IPS-15b (cell line): ENCODE measurements around the gene PCP4L1.
"Not testable (repeated sequence)": the region's sequence is repeated elsewhere in the genome, so short reads cannot be mapped to it uniquely, and the experiment has no call there.

ENCODE experiments used
- H3K27me3 ChIP-seq: one replicate; pipeline ENCODE4 v1.6.1; 2013; ENCODE audit warnings: low read length; ENCODE audit not compliant: control insufficient read depth, insufficient read depth
- H3K36me3 ChIP-seq: one replicate; pipeline ENCODE4 v1.6.1; 2013; ENCODE audit warnings: low read length; ENCODE audit not compliant: control insufficient read depth, insufficient read depth
- H3K4me1 ChIP-seq: one replicate; pipeline ENCODE4 v1.6.1; 2013; ENCODE audit warnings: mild to moderate bottlenecking, low read length; ENCODE audit not compliant: control insufficient read depth, insufficient read depth
- H3K4me3 ChIP-seq: one replicate; pipeline ENCODE4 v1.5.1; 2013; ENCODE audit warnings: low read depth, low read length
- H3K9ac ChIP-seq: one replicate; pipeline ENCODE4 v1.6.1; 2013; ENCODE audit warnings: low read depth, mild to moderate bottlenecking, low read length
- H3K9me3 ChIP-seq: one replicate; pipeline ENCODE4 v1.6.1; 2013; ENCODE audit warnings: mild to moderate bottlenecking, low read length; ENCODE audit not compliant: control insufficient read depth, insufficient read depth

PCP4L1 gene

DNA sequence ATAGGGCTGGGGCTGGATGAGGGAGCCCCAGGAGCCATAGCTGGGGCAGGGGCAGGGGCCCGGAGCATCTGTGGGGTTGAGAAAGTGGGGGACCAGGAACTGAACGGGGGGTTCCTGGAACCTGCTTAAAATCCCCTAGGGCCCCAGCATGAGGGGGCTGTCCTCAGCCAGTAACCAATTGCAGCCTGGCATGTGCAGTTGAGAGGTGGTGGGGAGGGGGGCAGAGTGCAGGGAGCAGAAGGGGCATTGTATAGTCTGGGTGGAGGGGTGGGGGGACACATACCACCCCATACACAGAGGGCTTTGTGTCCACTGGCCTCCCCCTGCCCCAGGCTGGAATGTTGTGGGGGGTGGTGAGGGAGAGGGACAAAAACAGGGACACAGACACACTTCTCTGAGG lies 51.3 kb downstream of the PCP4L1 start, which contains the start of gene MPZ:
Gene MPZ (minus strand): TSS at position 101 of the 400 bp plus-strand sequence. CDS start 63 bp downstream, at position 38.
- Histone ChIP-seq H3K27me3 (no peaks in the 10 kb centered on the region), H3K4me3 (no peak within 1 kb of the TSS), H3K9me3 (no peaks in the 10 kb centered on the region), H3K36me3 (no peaks in the 10 kb centered on the region), H3K4me1 (peaks cover 4% of the 10 kb centered on the region), H3K9ac (no peak within 1 kb of the TSS)

- Histone ChIP-seq H3K9me3 (no peaks in the 10 kb centered on the region), H3K4me1 (peaks cover 12% of the 10 kb centered on the region), H3K27me3 (no peaks in the 10 kb centered on the region)
These were observed 53.1 kb downstream of the PCP4L1 start for GRCh38 chr1:161311595-161312181.

DNA sequence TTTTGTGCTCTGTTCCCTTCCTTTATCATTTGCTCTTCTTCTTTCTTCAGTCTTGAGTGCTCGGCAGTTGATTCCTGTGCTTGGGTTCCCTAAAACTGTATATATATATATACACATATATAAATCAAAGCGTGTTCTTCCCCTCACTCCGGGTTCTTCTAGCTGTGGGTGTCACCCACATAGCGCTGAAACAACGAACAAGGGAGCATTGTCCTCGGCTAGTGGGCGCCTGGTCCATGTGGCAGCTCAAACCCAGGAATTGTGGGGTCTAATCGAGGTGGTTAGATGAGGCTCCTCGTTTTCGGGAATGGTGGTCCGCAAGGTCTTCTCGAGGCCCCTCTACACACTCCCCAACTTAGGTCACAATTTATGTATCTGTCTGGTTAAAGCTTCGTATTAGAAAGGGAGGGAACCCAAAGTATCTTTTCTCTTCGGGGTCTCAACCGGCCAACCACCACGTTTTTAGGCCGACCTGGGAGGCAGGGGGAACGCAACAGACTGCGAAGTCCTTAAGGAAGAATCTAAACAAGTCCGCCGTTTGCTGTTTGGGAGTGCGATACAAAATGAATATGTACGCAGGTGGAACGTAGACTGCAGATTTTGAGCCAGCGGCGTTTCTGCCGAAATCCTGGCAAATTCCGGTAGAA lies 55.1 kb downstream of the PCP4L1 start:
- peak overlapping the region; percentile 98 for H3K4me3 ChIP-seq
- no peaks in the 10 kb centered on the region for H3K27me3 ChIP-seq
- H3K36me3 ChIP-seq = no peaks in the 10 kb centered on the region
- H3K9me3 ChIP-seq = no peaks in the 10 kb centered on the region
- peaks cover 10% of the 10 kb centered on the region for H3K4me1 ChIP-seq
- peak overlapping the region; percentile 97 for H3K9ac ChIP-seq

More at GRCh38 chr1:161311595-161312181, 53.1 kb downstream of the PCP4L1 start:
- no peak overlapping the region for H3K9ac ChIP-seq
- no peaks in the 10 kb centered on the region for H3K36me3 ChIP-seq
- no peak overlapping the region for H3K4me3 ChIP-seq

DNA sequence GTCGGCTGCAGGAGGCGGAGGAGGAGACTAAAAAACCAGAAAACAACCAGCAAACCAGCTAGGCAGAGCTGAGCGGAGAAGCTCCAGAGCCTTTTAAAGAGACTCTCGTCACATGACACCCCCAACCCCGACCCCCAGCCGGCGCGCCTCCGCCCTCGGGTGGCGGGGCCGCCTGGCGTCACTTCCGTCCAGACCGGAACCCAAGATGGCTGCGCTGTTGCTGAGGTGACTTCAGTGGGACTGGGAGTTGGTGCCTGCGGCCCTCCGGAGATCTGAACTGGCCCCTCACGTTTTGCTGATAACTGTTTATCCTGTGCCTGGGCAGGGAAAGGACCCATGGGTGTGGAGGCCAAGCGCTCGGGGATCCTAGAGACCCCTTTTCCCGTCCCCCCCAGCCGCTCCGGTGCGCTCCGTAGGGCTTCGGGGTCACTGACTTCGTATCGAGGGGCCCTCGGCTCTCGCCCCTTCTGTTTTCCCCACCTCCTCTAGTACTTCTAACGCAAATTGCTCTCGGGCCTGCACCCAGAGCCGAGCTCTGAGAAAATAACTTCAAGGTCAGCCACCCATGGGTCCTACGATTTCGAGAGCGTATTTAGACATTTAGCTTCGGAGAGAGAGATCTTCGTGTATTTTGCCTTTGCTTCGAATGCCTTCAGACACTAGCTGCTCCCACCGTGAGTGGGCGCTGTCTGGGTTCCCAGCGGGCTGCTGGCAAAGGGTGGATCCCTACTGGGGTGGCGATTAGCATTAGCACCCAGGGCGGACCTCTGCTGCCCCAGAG lies 55.8 kb downstream of the PCP4L1 start, which contains the start of gene SDHC:
Gene SDHC (plus strand): TSS at position 181 of the 781 bp plus-strand sequence. CDS start 25 bp downstream, at position 206.
- Histone ChIP-seq H3K9ac (peak within 1 kb of the TSS; percentile 97), H3K4me1 (peaks cover 10% of the 10 kb centered on the region), H3K4me3 (peak within 1 kb of the TSS; percentile 98), H3K9me3 (no peaks in the 10 kb centered on the region), H3K36me3 (no peaks in the 10 kb centered on the region), H3K27me3 (no peaks in the 10 kb centered on the region)

- peak overlapping the region; percentile 26 for H3K9ac ChIP-seq
- H3K36me3 ChIP-seq, H3K9me3 ChIP-seq, H3K27me3 ChIP-seq: not testable (repeated sequence)
- H3K4me3 ChIP-seq = peak overlapping the region; percentile 98
- peaks cover 10% of the 10 kb centered on the region for H3K4me1 ChIP-seq
These were observed 57.5 kb downstream of the PCP4L1 start for GRCh38 chr1:161315841-161316674.

DNA sequence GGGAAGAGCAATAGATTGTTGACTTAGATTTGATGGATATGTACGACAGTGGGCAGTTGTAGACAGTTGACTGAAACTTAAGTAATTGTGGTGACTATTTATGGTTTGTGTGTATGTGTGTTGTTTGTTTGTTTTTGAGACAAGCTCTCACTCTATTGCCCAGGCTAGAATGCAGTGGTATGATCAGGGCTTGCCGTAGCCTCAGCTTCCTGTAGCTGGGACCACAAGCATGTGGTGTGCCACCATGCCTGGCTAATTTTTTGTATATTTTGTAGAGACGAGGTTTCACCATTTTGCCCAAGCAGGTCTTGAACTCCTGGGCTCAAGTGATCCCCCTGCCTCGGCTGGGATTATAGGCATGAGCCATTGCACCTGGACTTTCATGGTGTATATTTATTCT lies 65.5 kb downstream of the PCP4L1 start:
- no peak overlapping the region for H3K9ac ChIP-seq
- no peaks in the 10 kb centered on the region for H3K9me3 ChIP-seq
- H3K36me3 ChIP-seq = peaks cover 4% of the 10 kb centered on the region
- H3K4me1 ChIP-seq = no peaks in the 10 kb centered on the region
- no peak overlapping the region for H3K4me3 ChIP-seq
- H3K27me3 ChIP-seq = no peaks in the 10 kb centered on the region

DNA sequence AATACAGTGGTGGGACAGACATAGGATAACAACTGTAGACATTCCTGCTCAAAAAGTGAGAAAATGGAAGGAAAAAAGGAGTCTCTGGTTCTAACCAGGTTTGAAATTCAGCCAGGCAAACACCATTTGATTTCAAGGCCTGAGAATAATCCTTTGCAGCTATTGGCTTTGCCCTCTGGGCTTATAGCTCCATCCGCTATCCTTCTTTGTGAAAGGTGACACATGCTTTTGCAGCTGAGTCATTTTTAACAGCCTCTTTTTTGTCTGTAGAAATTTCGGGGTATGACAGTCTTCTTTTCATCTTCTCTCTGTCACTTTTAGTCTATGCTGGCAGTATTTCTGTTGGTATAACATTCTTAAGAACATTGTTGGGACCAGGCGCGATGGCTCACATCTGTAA lies 71.8 kb downstream of the PCP4L1 start:
- peaks cover 7% of the 10 kb centered on the region for H3K36me3 ChIP-seq
- H3K27me3 ChIP-seq = no peaks in the 10 kb centered on the region
- H3K4me1 ChIP-seq = no peaks in the 10 kb centered on the region
- no peak overlapping the region for H3K4me3 ChIP-seq
- H3K9me3 ChIP-seq = no peaks in the 10 kb centered on the region
- H3K9ac ChIP-seq = no peak overlapping the region

DNA sequence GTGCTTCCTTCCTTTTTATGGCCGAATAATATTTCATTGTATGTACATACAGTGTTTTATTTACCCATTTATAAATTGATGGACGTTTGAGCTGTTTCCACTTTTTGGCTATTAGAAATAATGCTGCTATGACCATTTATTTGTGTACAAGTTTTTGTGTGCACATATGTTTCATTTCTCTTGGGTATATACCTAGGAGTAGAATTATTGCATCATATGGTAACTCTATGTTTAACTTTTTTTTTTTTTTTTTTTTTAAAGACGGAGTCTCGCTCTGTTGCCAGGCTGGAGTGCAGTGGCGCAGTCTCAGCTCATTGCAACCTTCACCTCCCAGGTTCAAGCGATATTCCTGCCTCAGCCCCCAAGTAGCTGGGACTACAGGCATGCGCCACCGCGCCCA lies 74.6 kb downstream of the PCP4L1 start:
- H3K9ac ChIP-seq = no peak overlapping the region
- no peak overlapping the region for H3K4me3 ChIP-seq
- no peaks in the 10 kb centered on the region for H3K4me1 ChIP-seq
- H3K9me3 ChIP-seq = no peaks in the 10 kb centered on the region
- peaks cover 7% of the 10 kb centered on the region for H3K36me3 ChIP-seq
- no peaks in the 10 kb centered on the region for H3K27me3 ChIP-seq
